Tibial artery (tissue), 4 donors: Measurements from ENCODE around the gene C10orf90.

Experiments used
- DNase-seq, 2 donors: peaks; one replicate each; pipeline ENCODE4 v3.0.0-alpha.2; 2019
- H3K27ac ChIP-seq, 2 donors: fragments of 200-600 bp; sonication (generic) in 1 of 2; 1 replicate in 1 of 2; 2 replicates in 1 of 2; pipeline ENCODE4 v1.5.1; 2018 to 2019; ENCODE audit warnings: mild to moderate bottlenecking in 1 of 2
- H3K27me3 ChIP-seq, 2 donors: fragments of 200-600 bp; sonication (generic) in 1 of 2; one replicate each; pipeline versions ENCODE4 v1.5.1 to v1.6.0; 2016 to 2019
- H3K36me3 ChIP-seq, 3 donors: fragments of 200-600 bp; sonication (generic) in 2 of 3; one replicate each; pipeline ENCODE4 v1.5.1; 2016 to 2019; ENCODE audit warnings: mild to moderate bottlenecking in 2 of 3
- H3K4me1 ChIP-seq, 4 donors: fragments of 200-600 bp; sonication (generic) in 2 of 4; 1 replicate in 3 of 4; 2 replicates in 1 of 4; pipeline ENCODE4 v1.5.1; 2016 to 2019
- H3K4me3 ChIP-seq, 2 donors: fragments of 200-600 bp; sonication (generic) in 1 of 2; 1 replicate in 1 of 2; 2 replicates in 1 of 2; pipeline ENCODE4 v1.5.1; 2018 to 2019; ENCODE audit warnings: mild to moderate bottlenecking in 2 of 2
- H3K9me3 ChIP-seq, 3 donors: fragments of 200-600 bp; sonication (generic) in 1 of 3; one replicate each; pipeline ENCODE4 v1.5.1; 2016 to 2019
- intact Hi-C: fragments of 100-400 bp; cut with DNase I; formaldehyde crosslinking; loops from one replicate; pipeline ENCODE4 v1.15.0; 2023; ENCODE audit warnings: low total_unique reads
- TF ChIP-seq, protein P1 (sequence below), 2 experiments: fragments of 200-600 bp in 1 of 2; fragments of 450-650 bp in 1 of 2; IDR thresholded peaks; one replicate each; pipeline ENCODE4 v1.5.1; 2017 to 2019; ENCODE audit warnings: antibody characterized with exemption in 2 of 2, mild to moderate bottlenecking in 1 of 2, moderate library complexity in 1 of 2

Gene C10orf90

DNA sequence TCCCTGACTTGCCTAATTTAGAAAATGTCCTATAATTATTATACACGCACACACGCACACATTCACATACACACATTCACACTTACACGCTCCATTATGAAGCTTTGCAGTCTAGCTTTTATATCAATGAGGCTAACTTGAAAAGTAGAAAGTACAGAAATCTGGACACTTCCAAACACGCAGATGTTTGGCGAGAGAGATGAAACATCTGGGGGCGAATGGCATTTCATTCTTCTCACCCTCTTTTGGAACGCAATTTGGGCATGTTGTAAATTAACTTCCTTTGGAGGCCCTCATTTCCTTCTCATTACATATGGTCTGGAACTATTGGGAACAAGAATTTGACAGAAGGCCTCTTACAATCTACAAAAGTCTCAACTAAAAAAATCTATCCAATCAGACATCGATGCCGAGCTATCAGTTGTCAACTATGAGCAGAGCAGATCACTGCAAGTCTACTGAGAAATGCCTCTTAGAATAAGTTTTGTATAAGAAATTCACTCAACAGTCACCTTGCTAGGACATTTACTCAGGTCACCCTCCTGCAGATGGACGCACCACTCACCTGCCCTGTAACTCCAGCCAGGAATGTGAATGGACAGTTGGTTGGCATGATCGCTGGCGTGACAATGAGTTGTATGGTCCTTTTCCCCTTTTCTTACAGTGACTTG, 167.0 kb downstream of the C10orf90 start:
- H3K27ac ChIP-seq, result no peak overlapping the region
- intact Hi-C loops, result loop anchor here (10.0 kb wide), 1 partner anchor 529 kb away; no protein-coding TSS in a partner anchor
- H3K36me3 ChIP-seq, result no peaks in the 10 kb centered on the region
- no peaks in the 10 kb centered on the region for H3K9me3 ChIP-seq
- peaks cover 0 to 3% of the 10 kb centered on the region in 2 donors for H3K27me3 ChIP-seq
- no peak overlapping the region for H3K4me3 ChIP-seq
- DNase-seq, result no peak
- H3K4me1 ChIP-seq, result no peaks in the 10 kb centered on the region
- TF ChIP-seq, protein P1, sequence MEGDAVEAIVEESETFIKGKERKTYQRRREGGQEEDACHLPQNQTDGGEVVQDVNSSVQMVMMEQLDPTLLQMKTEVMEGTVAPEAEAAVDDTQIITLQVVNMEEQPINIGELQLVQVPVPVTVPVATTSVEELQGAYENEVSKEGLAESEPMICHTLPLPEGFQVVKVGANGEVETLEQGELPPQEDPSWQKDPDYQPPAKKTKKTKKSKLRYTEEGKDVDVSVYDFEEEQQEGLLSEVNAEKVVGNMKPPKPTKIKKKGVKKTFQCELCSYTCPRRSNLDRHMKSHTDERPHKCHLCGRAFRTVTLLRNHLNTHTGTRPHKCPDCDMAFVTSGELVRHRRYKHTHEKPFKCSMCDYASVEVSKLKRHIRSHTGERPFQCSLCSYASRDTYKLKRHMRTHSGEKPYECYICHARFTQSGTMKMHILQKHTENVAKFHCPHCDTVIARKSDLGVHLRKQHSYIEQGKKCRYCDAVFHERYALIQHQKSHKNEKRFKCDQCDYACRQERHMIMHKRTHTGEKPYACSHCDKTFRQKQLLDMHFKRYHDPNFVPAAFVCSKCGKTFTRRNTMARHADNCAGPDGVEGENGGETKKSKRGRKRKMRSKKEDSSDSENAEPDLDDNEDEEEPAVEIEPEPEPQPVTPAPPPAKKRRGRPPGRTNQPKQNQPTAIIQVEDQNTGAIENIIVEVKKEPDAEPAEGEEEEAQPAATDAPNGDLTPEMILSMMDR (IDR thresholded peaks at IDR 0.05), result no peak

DNA sequence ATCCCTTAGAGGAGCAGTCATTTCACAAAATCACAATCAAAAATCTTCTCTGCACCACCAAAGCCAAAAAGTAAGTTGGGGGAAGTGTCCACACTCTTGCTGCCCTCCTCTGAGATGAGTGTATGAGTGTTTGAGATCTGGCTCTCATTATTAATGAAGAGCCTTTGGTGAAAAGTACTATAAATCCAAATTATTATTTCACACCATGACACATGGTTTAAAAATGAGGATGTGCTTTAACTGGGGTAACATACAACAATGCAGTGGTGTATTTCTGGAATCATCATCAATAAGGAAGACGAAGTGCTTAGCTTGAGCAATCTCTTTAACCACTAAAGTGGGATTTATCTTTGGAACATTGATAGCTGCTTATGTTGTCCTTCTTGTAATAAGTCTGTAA, 168.1 kb downstream of the C10orf90 start:
- no peaks in the 10 kb centered on the region for H3K36me3 ChIP-seq
- H3K4me3 ChIP-seq, result no peak overlapping the region
- no peaks in the 10 kb centered on the region for H3K9me3 ChIP-seq
- no peak for DNase-seq
- no peak overlapping the region for H3K27ac ChIP-seq
- H3K4me1 ChIP-seq, result no peaks in the 10 kb centered on the region
- TF ChIP-seq, protein P1 (IDR thresholded peaks at IDR 0.05), result no peak
- intact Hi-C loops, result loop anchor here (10.0 kb wide), 1 partner anchor 528 kb away; no protein-coding TSS in a partner anchor
- H3K27me3 ChIP-seq, result peaks cover 0 to 3% of the 10 kb centered on the region in 2 donors

DNA sequence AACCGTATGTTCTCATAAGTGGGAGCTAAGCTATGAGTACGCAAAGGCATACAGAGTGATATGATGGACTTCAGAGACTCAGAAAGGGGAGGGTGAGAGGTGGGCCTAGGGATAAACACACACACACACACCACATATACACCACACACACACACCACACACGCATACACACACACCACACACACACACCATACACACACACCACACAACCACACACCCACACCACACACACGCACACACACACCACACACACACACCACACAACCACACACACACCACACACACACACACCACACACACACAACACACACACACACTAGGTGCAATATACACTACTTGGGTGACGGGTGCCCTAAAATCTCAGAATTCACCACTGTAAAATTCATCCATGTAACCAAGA, 168.7 kb downstream of the C10orf90 start:
- no peak overlapping the region for H3K4me3 ChIP-seq
- no peaks in the 10 kb centered on the region for H3K4me1 ChIP-seq
- H3K9me3 ChIP-seq, result no peaks in the 10 kb centered on the region
- DNase-seq, result no peak
- TF ChIP-seq, protein P1 (IDR thresholded peaks at IDR 0.05), result no peak
- peaks cover 0 to 3% of the 10 kb centered on the region in 2 donors for H3K27me3 ChIP-seq
- no peaks in the 10 kb centered on the region for H3K36me3 ChIP-seq
- intact Hi-C loops, result loop anchor here (10.0 kb wide), 1 partner anchor 527 kb away; no protein-coding TSS in a partner anchor
- H3K27ac ChIP-seq, result no peak overlapping the region

DNA sequence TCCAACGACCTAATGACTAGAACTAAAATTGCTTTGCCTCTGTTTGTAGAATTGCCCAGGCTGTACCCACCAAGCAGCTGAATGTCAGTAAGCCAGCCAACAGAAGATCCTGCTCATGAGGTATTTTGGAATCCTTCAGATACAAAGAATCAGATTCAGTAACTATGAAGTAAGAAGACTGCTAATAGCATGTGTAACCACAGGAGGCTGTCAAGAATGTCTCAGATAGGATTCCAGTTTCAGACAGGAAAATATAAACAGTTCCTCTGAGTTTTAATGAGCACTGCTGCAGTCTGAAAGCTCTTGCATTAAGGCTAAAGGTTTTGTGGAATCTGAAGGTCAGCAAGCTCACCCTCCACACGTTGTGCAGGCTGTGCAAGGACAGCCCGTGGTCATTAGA, 169.6 kb downstream of the C10orf90 start:
- Histone ChIP-seq H3K27me3 (peaks cover 0 to 3% of the 10 kb centered on the region in 2 donors), H3K9me3 (no peaks in the 10 kb centered on the region), H3K4me3 (no peak overlapping the region), H3K36me3 (no peaks in the 10 kb centered on the region), H3K27ac (no peak overlapping the region), H3K4me1 (no peaks in the 10 kb centered on the region)
- intact Hi-C loops, result loop anchor here (10.0 kb wide), 1 partner anchor 526 kb away; no protein-coding TSS in a partner anchor
- TF ChIP-seq, protein P1 (IDR thresholded peaks at IDR 0.05), result no peak
- DNase-seq, result no peak

DNA sequence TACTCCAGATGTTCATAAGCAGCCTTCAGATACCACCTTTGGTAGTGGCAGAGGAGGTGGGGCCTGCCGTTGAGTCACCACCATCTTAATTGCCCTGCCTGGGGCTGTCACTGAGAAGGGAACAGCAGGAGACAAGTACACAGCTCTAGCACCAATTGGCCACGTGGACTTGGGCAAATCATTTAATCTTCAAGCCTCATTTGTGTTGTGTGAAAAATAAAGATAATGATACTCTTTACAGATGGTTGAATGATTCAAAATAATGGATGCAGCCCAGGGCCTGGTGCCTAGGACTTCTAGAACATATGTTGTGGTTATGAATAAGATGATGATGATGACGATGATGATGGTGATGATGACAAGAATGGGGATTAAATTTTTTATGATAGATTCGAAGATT, 170.3 kb downstream of the C10orf90 start:
- intact Hi-C loops, result loop anchor here (10.0 kb wide), 1 partner anchor 525 kb away; no protein-coding TSS in a partner anchor
- Histone ChIP-seq H3K27ac (no peak overlapping the region), H3K4me1 (no peaks in the 10 kb centered on the region)

More for the DNA sequence above, 170.3 kb downstream of the C10orf90 start:
- no peak for DNase-seq
- Histone ChIP-seq H3K9me3 (no peaks in the 10 kb centered on the region), H3K27me3 (peaks cover 0 to 2% of the 10 kb centered on the region in 2 donors), H3K4me3 (no peak overlapping the region), H3K36me3 (no peaks in the 10 kb centered on the region)
- TF ChIP-seq, protein P1 (IDR thresholded peaks at IDR 0.05), result no peak
